Measurements from ENCODE around the gene OMP.

DNA sequence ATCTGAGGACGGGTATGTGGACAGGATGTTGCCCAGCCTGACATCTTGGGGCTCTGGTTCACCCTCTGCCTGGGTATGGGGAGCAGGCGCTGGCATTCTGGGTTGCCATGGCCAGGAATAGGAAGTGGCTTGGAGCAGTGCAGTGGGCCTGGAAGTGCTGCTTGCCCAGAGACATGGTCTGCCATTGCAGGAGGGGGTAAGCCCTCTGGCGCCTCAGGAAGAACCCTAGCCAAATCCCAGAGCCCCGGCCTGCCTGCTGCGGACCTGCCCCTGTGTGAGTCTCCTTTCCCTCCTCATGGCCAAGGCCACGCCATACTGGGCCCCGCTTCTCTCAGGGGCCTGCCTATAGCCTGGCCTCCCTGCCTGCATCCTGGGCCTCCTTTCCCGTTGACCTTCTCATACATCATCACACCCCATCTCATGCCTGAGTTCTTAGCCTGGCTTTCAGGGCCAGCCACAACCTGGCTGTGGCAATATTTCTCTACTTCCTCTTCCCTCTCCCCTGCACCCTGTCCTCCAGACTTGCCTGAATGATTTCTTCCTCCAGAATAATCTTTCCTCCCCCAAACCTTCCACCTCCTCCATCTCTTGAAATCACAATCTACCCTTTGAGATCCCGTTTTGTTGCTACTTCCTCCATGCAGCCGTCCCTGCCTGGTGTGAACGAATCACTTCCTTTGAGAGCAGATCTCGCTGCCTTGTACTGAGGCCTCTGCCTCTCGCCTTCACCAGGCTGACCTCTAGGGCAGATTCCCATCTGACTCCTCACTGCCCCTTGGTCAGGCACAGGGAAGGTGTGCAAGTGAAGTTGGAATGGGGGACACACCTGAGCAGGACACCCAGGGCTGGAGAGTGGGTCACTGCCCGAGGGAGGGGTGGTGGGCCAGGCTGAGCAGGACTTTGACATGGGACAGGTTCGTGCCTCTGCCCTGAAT is 30.7 kb upstream of the OMP start:
- no peak for TF ChIP-seq CTCF (IDR thresholded peaks at IDR 0.05)
- no peak for TF ChIP-seq POLR2A (IDR thresholded peaks at IDR 0.05)
